Epithelial cell of proximal tubule (primary cell): Measurements from ENCODE around the gene SND1. TPM values are rescaled to one million over a fixed set of nuclear protein-coding genes. Genes with fewer than 3 reads are reported as not detected.
"Not testable (repeated sequence)": the region's sequence is repeated elsewhere in the genome, so short reads cannot be mapped to it uniquely, and the experiment has no call there.

ENCODE experiments used
- DNase-seq: peaks from one replicate; pipeline ENCODE4 v3.0.0-alpha.2; 2011; ENCODE audit warnings: low read depth
- H3K4me3 ChIP-seq: 2 replicates; pipeline ENCODE4 v1.5.1; 2011; ENCODE audit warnings: low read depth, mild to moderate bottlenecking, low read length
- total RNA-seq: library from RNA; depleted of rRNA; stranded (reverse); fragments of >200 nt; gene quantifications from 2 replicates; pipeline ENCODE4 v1.2.3, GENCODE V29; 2015
- TF ChIP-seq, protein P1 (sequence below): conservative IDR thresholded peaks from 2 replicates; pipeline ENCODE4 v1.5.1; 2012; ENCODE audit warnings: low read depth, mild to moderate bottlenecking, low read length

The SND1 gene
- total RNA-seq, 1 donor from 2014 or later = 122 TPM

DNA sequence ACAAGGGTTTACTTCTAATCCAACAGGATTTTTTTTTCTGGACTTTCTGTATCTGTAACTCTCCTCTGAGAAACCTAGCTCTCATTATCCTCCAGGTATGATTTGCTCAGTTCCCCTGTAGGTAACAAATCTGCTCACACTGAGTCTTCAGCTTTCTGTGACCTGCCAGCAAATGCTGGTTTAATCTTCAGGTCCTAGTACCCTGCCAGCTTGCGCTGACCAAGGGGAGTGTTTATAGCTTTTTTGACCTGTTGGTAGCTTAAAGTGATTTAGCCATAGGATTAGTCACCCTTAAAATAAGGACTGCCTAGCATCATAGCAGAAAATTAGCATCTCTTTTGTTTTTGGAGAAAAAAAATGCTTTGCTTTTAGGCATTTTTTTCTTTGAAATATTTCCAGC lies 22.4 kb downstream of the SND1 start:
- no peak overlapping the region for H3K4me3 ChIP-seq
- TF ChIP-seq, protein P1, sequence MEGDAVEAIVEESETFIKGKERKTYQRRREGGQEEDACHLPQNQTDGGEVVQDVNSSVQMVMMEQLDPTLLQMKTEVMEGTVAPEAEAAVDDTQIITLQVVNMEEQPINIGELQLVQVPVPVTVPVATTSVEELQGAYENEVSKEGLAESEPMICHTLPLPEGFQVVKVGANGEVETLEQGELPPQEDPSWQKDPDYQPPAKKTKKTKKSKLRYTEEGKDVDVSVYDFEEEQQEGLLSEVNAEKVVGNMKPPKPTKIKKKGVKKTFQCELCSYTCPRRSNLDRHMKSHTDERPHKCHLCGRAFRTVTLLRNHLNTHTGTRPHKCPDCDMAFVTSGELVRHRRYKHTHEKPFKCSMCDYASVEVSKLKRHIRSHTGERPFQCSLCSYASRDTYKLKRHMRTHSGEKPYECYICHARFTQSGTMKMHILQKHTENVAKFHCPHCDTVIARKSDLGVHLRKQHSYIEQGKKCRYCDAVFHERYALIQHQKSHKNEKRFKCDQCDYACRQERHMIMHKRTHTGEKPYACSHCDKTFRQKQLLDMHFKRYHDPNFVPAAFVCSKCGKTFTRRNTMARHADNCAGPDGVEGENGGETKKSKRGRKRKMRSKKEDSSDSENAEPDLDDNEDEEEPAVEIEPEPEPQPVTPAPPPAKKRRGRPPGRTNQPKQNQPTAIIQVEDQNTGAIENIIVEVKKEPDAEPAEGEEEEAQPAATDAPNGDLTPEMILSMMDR = no peak
- DNase-seq = no peak

DNA sequence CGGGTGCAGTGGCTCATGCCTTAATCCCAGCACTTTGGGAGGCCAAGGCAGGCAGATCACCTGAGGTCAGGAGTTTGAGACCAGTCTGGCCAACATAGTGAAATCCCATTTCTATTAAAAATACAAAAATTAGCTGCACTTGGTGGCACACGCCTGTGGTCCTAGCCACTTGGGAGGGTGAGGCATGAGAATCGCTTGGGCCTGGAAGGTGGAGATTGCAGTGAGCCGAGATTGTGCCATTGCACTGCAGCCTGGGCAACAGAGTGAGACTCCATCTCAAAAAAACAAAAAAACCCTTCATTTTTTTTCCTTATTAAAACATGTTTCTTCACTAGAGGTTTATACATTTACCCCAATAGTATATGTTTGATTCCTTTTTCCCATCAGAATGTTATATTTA lies 22.9 kb downstream of the SND1 start:
- not testable (repeated sequence) for H3K4me3 ChIP-seq, DNase-seq

DNA sequence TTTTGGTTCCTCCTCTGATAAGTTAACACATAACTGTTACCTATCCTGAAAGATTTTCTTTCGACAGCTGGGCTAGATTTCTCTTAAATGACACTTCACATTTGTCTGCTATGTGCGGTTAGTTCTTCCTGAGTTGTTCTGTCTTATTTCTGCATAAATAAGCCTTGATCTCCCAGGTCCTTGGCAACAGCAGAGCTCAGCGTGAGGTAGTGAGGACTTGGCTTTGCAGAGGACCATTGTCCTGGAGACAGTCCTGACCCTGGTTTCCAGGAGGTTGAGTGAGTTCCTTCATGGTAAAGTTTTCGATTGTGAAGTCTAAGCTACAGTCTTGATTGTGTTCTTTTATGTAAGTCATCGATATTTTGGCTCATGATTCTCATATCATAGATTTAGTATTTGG lies 23.7 kb downstream of the SND1 start:
- H3K4me3 ChIP-seq = no peak overlapping the region
- TF ChIP-seq, protein P1 = no peak
- no peak for DNase-seq

DNA sequence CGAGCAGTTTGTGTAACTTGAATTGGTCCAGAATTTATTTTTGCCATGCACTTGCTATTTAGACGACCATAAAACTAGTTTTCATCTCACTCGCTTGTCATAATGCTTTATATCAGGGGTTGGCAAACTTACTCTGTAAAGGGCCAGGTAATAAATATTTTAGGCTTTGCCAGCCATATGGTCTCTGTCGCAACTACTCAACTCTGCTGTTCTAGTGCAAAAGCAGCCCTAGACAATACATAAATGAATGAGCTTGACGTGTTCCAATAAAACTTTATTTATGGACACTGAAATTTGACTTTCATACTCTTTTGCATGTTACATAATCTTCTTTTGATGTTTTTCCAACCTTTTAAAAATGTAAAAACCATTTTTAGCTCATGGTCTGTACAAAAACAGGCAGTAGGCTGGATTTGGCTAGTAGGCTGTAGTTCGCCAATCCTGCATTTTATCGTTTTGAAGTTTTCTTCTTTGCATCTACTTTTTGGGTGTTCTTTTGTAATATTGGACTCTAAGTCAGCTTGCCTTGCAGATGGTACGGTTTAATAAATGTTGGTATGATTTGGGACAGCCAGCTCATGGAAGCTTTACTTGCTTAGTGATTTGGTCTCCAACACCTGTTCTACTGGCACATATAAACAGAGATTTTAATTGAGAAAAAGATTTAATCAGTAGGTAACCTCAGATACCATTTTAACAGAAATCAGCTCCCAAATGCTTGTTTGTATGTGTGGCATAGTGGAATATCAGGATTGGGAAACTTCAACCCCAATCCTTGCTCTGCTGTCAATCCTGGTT lies 25.6 kb downstream of the SND1 start:
- TF ChIP-seq, protein P1 = no peak
- DNase-seq = no peak
- H3K4me3 ChIP-seq = no peak overlapping the region

DNA sequence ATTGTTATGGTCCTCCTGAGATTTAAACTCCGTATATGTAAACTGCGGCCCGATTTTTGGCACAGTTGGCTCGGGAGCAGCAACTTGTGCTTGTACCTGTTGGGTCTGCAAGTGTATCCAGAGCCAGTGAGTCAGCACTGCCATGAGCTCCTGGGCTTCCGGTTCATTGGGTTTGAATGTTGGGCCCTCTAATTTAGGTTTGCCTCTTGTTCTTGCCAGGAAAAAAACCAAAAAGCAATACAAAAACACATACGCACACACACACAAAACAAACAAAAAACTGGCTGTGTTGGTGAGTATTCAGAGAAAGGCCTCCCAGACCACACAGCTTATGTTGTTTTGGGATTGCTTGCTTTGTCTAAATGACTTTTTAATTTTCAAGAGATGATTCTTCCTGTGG lies 26.3 kb downstream of the SND1 start:
- TF ChIP-seq, protein P1 = no peak
- no peak for DNase-seq
- no peak overlapping the region for H3K4me3 ChIP-seq

DNA sequence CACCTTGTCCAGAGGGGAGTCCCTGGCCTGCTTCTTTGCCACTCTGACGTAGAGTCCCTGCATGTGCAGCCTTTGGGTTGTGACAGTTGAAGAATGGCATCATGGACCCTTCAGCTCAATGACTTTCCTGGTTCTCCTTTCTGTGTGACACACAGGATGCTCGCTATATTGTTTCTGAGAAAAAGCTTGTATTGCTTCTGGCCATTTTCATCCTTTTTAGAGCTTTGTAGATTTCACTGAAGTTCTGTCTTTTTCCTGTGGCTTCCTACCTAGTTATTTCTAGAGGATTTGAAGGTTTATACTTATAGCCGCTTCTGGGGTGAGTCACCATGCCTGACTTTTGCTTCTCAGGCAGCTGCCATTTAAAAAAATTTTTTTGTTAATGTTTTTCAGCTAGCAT lies 27.0 kb downstream of the SND1 start:
- TF ChIP-seq, protein P1 = no peak
- H3K4me3 ChIP-seq = no peak overlapping the region
- no peak for DNase-seq

DNA sequence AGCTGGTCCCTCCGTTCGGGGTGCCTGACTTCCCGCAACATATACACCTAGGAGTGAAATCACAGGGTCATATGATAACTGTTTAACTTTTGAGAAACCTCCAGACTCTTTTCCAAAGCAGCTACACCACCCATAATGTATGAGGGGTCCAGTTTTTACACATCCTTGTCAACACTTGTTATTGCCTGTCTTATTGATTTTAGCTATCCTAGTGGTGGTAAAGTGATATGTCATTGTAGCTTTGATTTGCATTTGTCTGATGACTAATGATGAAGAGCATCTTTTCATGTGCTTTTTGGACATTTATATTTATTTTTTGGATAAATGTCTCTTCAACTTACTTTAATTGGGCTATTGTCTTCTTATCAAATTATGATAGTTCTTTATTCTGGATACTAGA lies 29.0 kb downstream of the SND1 start:
- DNase-seq = no peak
- TF ChIP-seq, protein P1 = no peak
- no peak overlapping the region for H3K4me3 ChIP-seq
